Measurements from ENCODE around the gene KCNC1. TPM values are rescaled to one million over a fixed set of nuclear protein-coding genes. Genes with fewer than 3 reads are reported as not detected.

The KCNC1 gene
- total and polyA plus RNA-seq, 2 experiments from 2014 or later: 0.01 to 0.20 TPM

GRCh38 chr11:17702876-17703275, 31.7 kb upstream of the KCNC1 start:
- Histone ChIP-seq H3K27me3 (no peaks in the 10 kb centered on the region), H3K9me2 (replicated peaks; ENCODE audit: insufficient read depth) (no peaks in the 10 kb centered on the region), H2AFZ (no peak overlapping the region), H3K27ac (no peak overlapping the region), H3K9me3 (ENCODE audit: low read depth) (no peaks in the 10 kb centered on the region), H3K4me3 (no peak overlapping the region), H3K4me1 (ENCODE audit: insufficient read depth) (no peaks in the 10 kb centered on the region), H3K4me2 (no peak overlapping the region), H3K79me2 (no peaks in the 10 kb centered on the region), H3K36me3 (replicated peaks; ENCODE audit: insufficient read depth, low read depth) (no peaks in the 10 kb centered on the region), H4K20me1 (ENCODE audit: insufficient read depth, poor library complexity, severe bottlenecking) (no peaks in the 10 kb centered on the region)
- TF ChIP-seq EZH2 (IDR thresholded peaks at IDR 0.05; ENCODE audit: borderline replicate concordance) (no peak), EZH2phosphoT487 (IDR thresholded peaks at IDR 0.05; ENCODE audit: low read depth, severe bottlenecking, unreplicated experiment) (no peak), CTCF (IDR thresholded peaks at IDR 0.05; ENCODE audit: poor library complexity) (no peak)
- DNase-seq (ENCODE audit: low spot score): no peak
- 76% methylated on average over 5 of the region's 5 CpGs for WGBS (ENCODE audit: low lambda C conversion rate, missing lambda C conversion rate)

- WGBS (ENCODE audit: low lambda C conversion rate, missing lambda C conversion rate): 93% methylated on average over 2 of the region's 2 CpGs
- H3K4me2 ChIP-seq: no peak overlapping the region
Measured at GRCh38 chr11:17703951-17704350, 30.6 kb upstream of the KCNC1 start.

GRCh38 chr11:17707830-17708229, 26.8 kb upstream of the KCNC1 start:
- WGBS (ENCODE audit: low lambda C conversion rate, missing lambda C conversion rate): 90% methylated on average over 3 of the region's 4 CpGs
- H3K79me2 ChIP-seq: no peaks in the 10 kb centered on the region
- no peak overlapping the region for H3K4me2 ChIP-seq
- no peak for DNase-seq (ENCODE audit: low spot score)
- no peaks in the 10 kb centered on the region for H3K4me1 ChIP-seq (ENCODE audit: insufficient read depth)
- TF ChIP-seq EZH2 (IDR thresholded peaks at IDR 0.05; ENCODE audit: borderline replicate concordance) (no peak), CTCF (IDR thresholded peaks at IDR 0.05; ENCODE audit: poor library complexity) (no peak), EZH2phosphoT487 (IDR thresholded peaks at IDR 0.05; ENCODE audit: low read depth, severe bottlenecking, unreplicated experiment) (no peak)
- H3K9me3 ChIP-seq (ENCODE audit: low read depth): no peaks in the 10 kb centered on the region
- H3K27me3 ChIP-seq: peaks cover 35% of the 10 kb centered on the region
- no peaks in the 10 kb centered on the region for H3K36me3 ChIP-seq (replicated peaks; ENCODE audit: insufficient read depth, low read depth)
- H4K20me1 ChIP-seq (ENCODE audit: insufficient read depth, poor library complexity, severe bottlenecking): no peaks in the 10 kb centered on the region
- no peak overlapping the region for H3K4me3 ChIP-seq
- H2AFZ ChIP-seq: no peak overlapping the region
- no peak overlapping the region for H3K27ac ChIP-seq
- H3K9me2 ChIP-seq (replicated peaks; ENCODE audit: insufficient read depth): no peaks in the 10 kb centered on the region

More at GRCh38 chr11:17703951-17704350, 30.6 kb upstream of the KCNC1 start:
- Histone ChIP-seq H3K4me1 (ENCODE audit: insufficient read depth) (no peaks in the 10 kb centered on the region), H4K20me1 (ENCODE audit: insufficient read depth, poor library complexity, severe bottlenecking) (no peaks in the 10 kb centered on the region), H3K79me2 (no peaks in the 10 kb centered on the region), H3K9me2 (replicated peaks; ENCODE audit: insufficient read depth) (no peaks in the 10 kb centered on the region), H3K9me3 (ENCODE audit: low read depth) (no peaks in the 10 kb centered on the region), H3K4me3 (no peak overlapping the region), H2AFZ (no peak overlapping the region), H3K27me3 (no peaks in the 10 kb centered on the region), H3K36me3 (replicated peaks; ENCODE audit: insufficient read depth, low read depth) (no peaks in the 10 kb centered on the region), H3K27ac (no peak overlapping the region)
- DNase-seq (ENCODE audit: low spot score): no peak
- TF ChIP-seq EZH2phosphoT487 (IDR thresholded peaks at IDR 0.05; ENCODE audit: low read depth, severe bottlenecking, unreplicated experiment) (no peak), EZH2 (IDR thresholded peaks at IDR 0.05; ENCODE audit: borderline replicate concordance) (no peak), CTCF (IDR thresholded peaks at IDR 0.05; ENCODE audit: poor library complexity) (no peak)

GRCh38 chr11:17711836-17712235, 22.7 kb upstream of the KCNC1 start:
- no peak overlapping the region for H2AFZ ChIP-seq
- no peaks in the 10 kb centered on the region for H3K4me1 ChIP-seq (ENCODE audit: insufficient read depth)
- peaks cover 74% of the 10 kb centered on the region for H3K27me3 ChIP-seq
- H3K4me2 ChIP-seq: no peak overlapping the region
- no peak for DNase-seq (ENCODE audit: low spot score)
- H3K9me3 ChIP-seq (ENCODE audit: low read depth): no peaks in the 10 kb centered on the region
- H4K20me1 ChIP-seq (ENCODE audit: insufficient read depth, poor library complexity, severe bottlenecking): no peaks in the 10 kb centered on the region
- H3K9me2 ChIP-seq (replicated peaks; ENCODE audit: insufficient read depth): no peaks in the 10 kb centered on the region
- no peaks in the 10 kb centered on the region for H3K79me2 ChIP-seq
- WGBS (ENCODE audit: low lambda C conversion rate, missing lambda C conversion rate): 33% methylated on average over 4 of the region's 4 CpGs
- no peak for TF ChIP-seq CTCF (IDR thresholded peaks at IDR 0.05; ENCODE audit: poor library complexity)
- TF ChIP-seq EZH2phosphoT487 (IDR thresholded peaks at IDR 0.05; ENCODE audit: low read depth, severe bottlenecking, unreplicated experiment): no peak
- no peak for TF ChIP-seq EZH2 (IDR thresholded peaks at IDR 0.05; ENCODE audit: borderline replicate concordance)
- H3K4me3 ChIP-seq: no peak overlapping the region
- no peaks in the 10 kb centered on the region for H3K36me3 ChIP-seq (replicated peaks; ENCODE audit: insufficient read depth, low read depth)
- no peak overlapping the region for H3K27ac ChIP-seq
